ENCODE data around the gene XPR1.
"Not testable (repeated sequence)": the region's sequence is repeated elsewhere in the genome, so short reads cannot be mapped to it uniquely, and the experiment has no call there.

Gene XPR1

GRCh38 chr1:180672505-180672904 is 40.7 kb downstream of the XPR1 start:
- no peak overlapping the region for H3K27ac ChIP-seq

DNA sequence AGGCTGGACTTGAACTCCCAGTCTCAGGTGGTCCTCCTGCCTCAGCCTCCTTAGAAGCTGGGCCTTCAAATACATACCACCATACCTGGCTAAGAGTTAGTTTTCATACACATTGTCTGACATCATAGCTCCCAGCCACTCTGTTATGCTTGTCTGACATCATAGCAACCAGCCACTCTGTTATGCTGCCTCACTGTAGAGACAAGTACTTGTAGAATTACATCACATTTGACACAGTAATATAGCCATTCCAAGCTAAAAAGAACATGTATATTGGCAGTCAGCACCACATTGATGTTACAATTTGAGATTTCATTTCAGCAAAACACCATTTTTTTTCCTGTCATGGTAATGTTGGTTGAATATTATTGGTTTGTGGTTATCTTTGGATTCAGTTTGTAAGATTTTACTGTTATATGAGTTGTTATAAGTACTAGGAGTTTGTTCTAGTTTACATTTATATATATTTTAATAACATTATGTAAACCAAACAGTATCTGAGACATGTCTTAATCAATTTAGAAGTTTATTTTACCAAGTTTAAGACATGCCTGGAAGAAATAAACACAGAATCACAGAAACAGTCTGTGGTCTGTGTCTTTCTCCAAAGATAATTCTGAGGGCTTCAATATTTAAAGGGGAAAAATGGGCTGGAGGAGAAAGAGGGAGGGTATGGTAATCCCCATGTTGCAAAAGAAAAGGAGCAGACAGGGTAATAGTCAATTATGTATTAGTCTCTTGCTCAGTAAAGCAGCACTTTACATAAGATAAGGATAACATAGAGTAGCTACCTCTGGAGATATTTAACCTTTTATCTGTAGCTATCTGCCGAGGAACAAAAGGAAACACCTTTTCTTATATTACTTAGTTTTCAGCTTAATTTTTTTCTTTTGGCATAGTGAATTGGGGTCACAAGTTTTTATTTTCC is 43.0 kb downstream of the XPR1 start:
- no peak for DNase-seq
- TF ChIP-seq, protein P1, sequence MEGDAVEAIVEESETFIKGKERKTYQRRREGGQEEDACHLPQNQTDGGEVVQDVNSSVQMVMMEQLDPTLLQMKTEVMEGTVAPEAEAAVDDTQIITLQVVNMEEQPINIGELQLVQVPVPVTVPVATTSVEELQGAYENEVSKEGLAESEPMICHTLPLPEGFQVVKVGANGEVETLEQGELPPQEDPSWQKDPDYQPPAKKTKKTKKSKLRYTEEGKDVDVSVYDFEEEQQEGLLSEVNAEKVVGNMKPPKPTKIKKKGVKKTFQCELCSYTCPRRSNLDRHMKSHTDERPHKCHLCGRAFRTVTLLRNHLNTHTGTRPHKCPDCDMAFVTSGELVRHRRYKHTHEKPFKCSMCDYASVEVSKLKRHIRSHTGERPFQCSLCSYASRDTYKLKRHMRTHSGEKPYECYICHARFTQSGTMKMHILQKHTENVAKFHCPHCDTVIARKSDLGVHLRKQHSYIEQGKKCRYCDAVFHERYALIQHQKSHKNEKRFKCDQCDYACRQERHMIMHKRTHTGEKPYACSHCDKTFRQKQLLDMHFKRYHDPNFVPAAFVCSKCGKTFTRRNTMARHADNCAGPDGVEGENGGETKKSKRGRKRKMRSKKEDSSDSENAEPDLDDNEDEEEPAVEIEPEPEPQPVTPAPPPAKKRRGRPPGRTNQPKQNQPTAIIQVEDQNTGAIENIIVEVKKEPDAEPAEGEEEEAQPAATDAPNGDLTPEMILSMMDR (IDR thresholded peaks at IDR 0.05), result no peak
- Histone ChIP-seq H3K9me3 (peaks cover 0 to 17% (median 3%) of the 10 kb centered on the region in 3 donors), H3K27ac (no peak overlapping the region), H3K4me1 (no peaks in the 10 kb centered on the region), H3K4me3 (no peak overlapping the region), H3K36me3 (peaks cover 0 to 10% (median 8%) of the 10 kb centered on the region in 3 donors), H3K27me3 (no peaks in the 10 kb centered on the region)
- intact Hi-C loops (cut with DNase I; ENCODE audit: low total_unique reads), result no loop called here

More at GRCh38 chr1:180672505-180672904, 40.7 kb downstream of the XPR1 start:
- no peaks in the 10 kb centered on the region for H3K27me3 ChIP-seq
- peaks cover 3 to 18% (median 8%) of the 10 kb centered on the region in 3 donors for H3K36me3 ChIP-seq
- no peak overlapping the region for H3K4me3 ChIP-seq
- intact Hi-C loops (cut with DNase I; ENCODE audit: low total_unique reads), result no loop called here
- peaks cover 0 to 17% (median 3%) of the 10 kb centered on the region in 3 donors for H3K9me3 ChIP-seq
- DNase-seq, result no peak
- H3K4me1 ChIP-seq, result no peaks in the 10 kb centered on the region
- TF ChIP-seq, protein P1 (IDR thresholded peaks at IDR 0.05), result no peak

DNA sequence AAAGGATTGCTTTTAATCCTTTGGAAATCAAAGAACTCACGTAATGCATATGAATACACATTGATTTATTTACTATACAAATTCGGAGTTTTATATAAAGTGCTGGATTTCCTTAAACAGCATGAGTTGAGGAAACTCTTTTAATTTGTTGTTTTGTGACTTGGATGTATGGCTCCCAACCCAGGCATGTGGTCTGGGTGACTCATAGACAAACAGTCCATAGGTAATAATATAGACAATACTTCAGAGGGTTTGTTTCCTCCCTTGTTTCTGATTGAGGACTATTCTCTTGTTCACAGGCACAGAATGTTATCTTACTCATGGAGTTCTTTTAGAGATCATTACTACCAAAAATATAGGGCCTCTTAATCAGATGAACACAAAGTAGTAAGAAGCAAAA is 43.8 kb downstream of the XPR1 start:
- no peak for DNase-seq
- TF ChIP-seq, protein P1 (IDR thresholded peaks at IDR 0.05), result no peak
- peaks cover 0 to 13% (median 3%) of the 10 kb centered on the region in 3 donors for H3K9me3 ChIP-seq
- H3K27ac ChIP-seq, result no peak overlapping the region
- H3K36me3 ChIP-seq, result peaks cover 0 to 10% (median 2%) of the 10 kb centered on the region in 3 donors
- intact Hi-C loops (cut with DNase I; ENCODE audit: low total_unique reads), result no loop called here
- H3K4me1 ChIP-seq, result no peaks in the 10 kb centered on the region
- no peaks in the 10 kb centered on the region for H3K27me3 ChIP-seq
- no peak overlapping the region for H3K4me3 ChIP-seq

- no peaks in the 10 kb centered on the region for H3K27me3 ChIP-seq
- TF ChIP-seq, protein P1 (IDR thresholded peaks at IDR 0.05), result no peak
- no peaks in the 10 kb centered on the region for H3K9me3 ChIP-seq
- no peak overlapping the region for H3K27ac ChIP-seq
- H3K36me3 ChIP-seq, result no peaks in the 10 kb centered on the region
- H3K4me1 ChIP-seq, result no peaks in the 10 kb centered on the region
- H3K4me3 ChIP-seq, result no peak overlapping the region
- intact Hi-C loops (cut with DNase I; ENCODE audit: low total_unique reads), result no loop called here
- DNase-seq, result no peak
Measured at GRCh38 chr1:180680558-180681144, 48.8 kb downstream of the XPR1 start.

DNA sequence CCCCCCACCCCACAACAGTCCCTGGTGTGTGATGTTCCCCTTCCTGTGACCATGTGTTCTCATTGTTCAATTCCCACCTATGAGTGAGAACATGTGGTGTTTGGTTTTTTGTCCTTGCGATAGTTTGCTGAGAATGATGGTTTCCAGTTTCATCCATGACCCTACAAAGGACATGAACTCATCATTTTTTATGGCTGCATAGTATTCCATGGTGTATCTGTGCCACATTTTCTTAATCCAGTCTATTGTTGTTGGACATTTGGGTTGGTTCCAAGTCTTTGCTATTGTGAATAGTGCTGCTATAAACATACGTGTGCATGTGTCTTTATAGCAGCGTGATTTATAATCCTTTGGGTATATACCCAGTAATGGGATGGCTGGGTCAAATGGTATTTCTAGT is 51.3 kb downstream of the XPR1 start:
- DNase-seq; intact Hi-C loops (cut with DNase I; ENCODE audit: low total_unique reads); H3K4me1 ChIP-seq; H3K36me3 ChIP-seq; H3K27ac ChIP-seq; H3K4me3 ChIP-seq; H3K27me3 ChIP-seq; H3K9me3 ChIP-seq: not testable (repeated sequence)

GRCh38 chr1:180691322-180691913 is 59.6 kb downstream of the XPR1 start:
- TF ChIP-seq, protein P1 (IDR thresholded peaks at IDR 0.05), result no peak

More at GRCh38 chr1:180691322-180691913, 59.6 kb downstream of the XPR1 start:
- DNase-seq, result no peak
- no peak overlapping the region for H3K4me3 ChIP-seq
- H3K4me1 ChIP-seq, result peaks cover 0 to 12% (median 2%) of the 10 kb centered on the region in 4 donors
- H3K9me3 ChIP-seq, result no peaks in the 10 kb centered on the region
- H3K27me3 ChIP-seq, result no peaks in the 10 kb centered on the region
- no peak overlapping the region for H3K27ac ChIP-seq
- peaks cover 0 to 3% (median 0%) of the 10 kb centered on the region in 3 donors for H3K36me3 ChIP-seq
- intact Hi-C loops (cut with DNase I; ENCODE audit: low total_unique reads), result no loop called here
